Thymus (tissue), 11 donors: Measurements from ENCODE around the gene ZFAND2A. TPM values are rescaled to one million over a fixed set of nuclear protein-coding genes. Genes with fewer than 3 reads are reported as not detected.
"Not testable (repeated sequence)": the region's sequence is repeated elsewhere in the genome, so short reads cannot be mapped to it uniquely, and the experiment has no call there.

Experiments
- DNase-seq, 9 donors: peaks; one replicate each; pipeline ENCODE4 v3.0.0-alpha.2; 2013; ENCODE audit warnings: low spot score in 9 of 9, low read depth in 6 of 9, missing footprints in 1 of 9
- H3K27ac ChIP-seq, 2 donors: one replicate each; pipeline ENCODE4 v1.5.1; 2013; ENCODE audit warnings: control low read depth in 1 of 2, low read depth in 1 of 2, low read length in 1 of 2, mild to moderate bottlenecking in 1 of 2, moderate library complexity in 1 of 2
- H3K27me3 ChIP-seq, 2 donors: one replicate each; pipeline ENCODE4 v1.5.1; 2013; ENCODE audit warnings: low read length in 1 of 2; ENCODE audit not compliant: control insufficient read depth in 2 of 2, insufficient read depth in 1 of 2
- H3K36me3 ChIP-seq, 2 donors: one replicate each; pipeline ENCODE4 v1.5.1; 2013; ENCODE audit warnings: low read length in 1 of 2, mild to moderate bottlenecking in 1 of 2, moderate library complexity in 1 of 2; ENCODE audit not compliant: control insufficient read depth in 2 of 2, insufficient read depth in 2 of 2
- H3K4me1 ChIP-seq, 2 donors: one replicate each; pipeline ENCODE4 v1.5.1; 2013; ENCODE audit warnings: low read length in 2 of 2; ENCODE audit not compliant: control insufficient read depth in 2 of 2, insufficient read depth in 2 of 2
- H3K4me3 ChIP-seq, 2 donors: one replicate each; pipeline ENCODE4 v1.5.1; 2013; ENCODE audit warnings: low read length in 2 of 2, control low read depth in 1 of 2, mild to moderate bottlenecking in 1 of 2
- H3K9me3 ChIP-seq, 2 donors: one replicate each; pipeline ENCODE4 v1.5.1; 2013; ENCODE audit warnings: low read length in 1 of 2, mild to moderate bottlenecking in 1 of 2; ENCODE audit not compliant: control insufficient read depth in 2 of 2, insufficient read depth in 1 of 2
- WGBS: extraction: QIAGEN DNeasy Blood & Tissue Kit; methylation state at CpG from one replicate; pipeline ENCODE4 v1.1.7; 2013; 5-methylcytosine and 5-hydroxymethylcytosine counted together
- polyA plus RNA-seq: library from polyadenylated mRNA; stranded (reverse); fragments of 200-250 nt; gene quantifications from one replicate; pipeline ENCODE4 v1.2.3, GENCODE V29; 2013
- total RNA-seq: library from RNA; stranded (reverse); fragments of 120-200 nt; gene quantifications from one replicate; pipeline ENCODE4 v1.2.4, GENCODE V29; 2013
- donor health status: healthy.

The ZFAND2A gene
- total and polyA plus RNA-seq, 2 donors = 18.8 to 34.9 TPM

GRCh38 chr7:1116383-1117008, 43.5 kb downstream of the ZFAND2A start:
- not testable (repeated sequence) for DNase-seq, H3K4me3 ChIP-seq
- WGBS = 89% methylated on average over 29 of the region's 49 CpGs

GRCh38 chr7:1115171-1116045, 44.6 kb downstream of the ZFAND2A start:
- 93% methylated on average over 44 of the region's 44 CpGs for WGBS
- not testable (repeated sequence) for DNase-seq, H3K4me1 ChIP-seq, H3K36me3 ChIP-seq, H3K27ac ChIP-seq, H3K9me3 ChIP-seq, H3K4me3 ChIP-seq, H3K27me3 ChIP-seq

More at GRCh38 chr7:1116383-1117008, 43.5 kb downstream of the ZFAND2A start:
- not testable (repeated sequence) for H3K36me3 ChIP-seq, H3K27ac ChIP-seq, H3K27me3 ChIP-seq, H3K4me1 ChIP-seq, H3K9me3 ChIP-seq

DNA sequence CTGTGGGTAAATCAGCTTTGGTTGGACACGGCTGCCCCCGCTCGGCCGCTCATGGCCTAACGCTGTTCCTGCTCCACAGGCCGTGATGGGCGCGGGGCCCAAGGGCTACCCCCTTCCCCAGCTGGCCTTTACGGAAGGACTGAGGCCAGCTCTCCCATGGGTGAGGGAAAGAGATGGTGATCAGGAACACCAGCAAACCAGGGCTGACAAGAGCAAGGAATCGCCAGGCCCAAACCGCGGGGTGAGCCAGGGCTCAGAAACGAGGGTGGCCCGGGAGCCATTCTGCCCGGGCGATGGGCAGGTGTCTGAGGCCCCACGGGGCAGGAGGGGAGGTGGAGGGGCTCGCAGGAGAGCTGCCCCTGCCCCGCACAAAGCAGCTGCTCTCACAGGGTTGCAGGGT, 45.5 kb downstream of the ZFAND2A start:
- no peak for DNase-seq
- Histone ChIP-seq H3K4me1 (peaks cover 8% of the 10 kb centered on the region in 2 donors), H3K9me3 (no peaks in the 10 kb centered on the region), H3K36me3 (peaks cover 0 to 3% of the 10 kb centered on the region in 2 donors), H3K27me3 (no peaks in the 10 kb centered on the region), H3K27ac (no peak overlapping the region), H3K4me3 (no peak overlapping the region)
- 96% methylated on average over 19 of the region's 19 CpGs for WGBS

- Histone ChIP-seq H3K36me3 (peaks cover 0 to 3% of the 10 kb centered on the region in 2 donors), H3K4me3 (no peak overlapping the region), H3K27me3 (no peaks in the 10 kb centered on the region), H3K4me1 (peaks cover 3 to 4% of the 10 kb centered on the region in 2 donors), H3K9me3 (no peaks in the 10 kb centered on the region), H3K27ac (no peak overlapping the region)
- DNase-seq = no peak
- WGBS = 98% methylated on average over 13 of the region's 13 CpGs
Measured at GRCh38 chr7:1114088-1114487, 45.9 kb downstream of the ZFAND2A start.

GRCh38 chr7:1113548-1113885, 46.5 kb downstream of the ZFAND2A start:
- no peak for DNase-seq
- Histone ChIP-seq H3K4me3 (no peak overlapping the region), H3K36me3 (peaks cover 0 to 3% of the 10 kb centered on the region in 2 donors), H3K27me3 (no peaks in the 10 kb centered on the region), H3K4me1 (no peaks in the 10 kb centered on the region), H3K9me3 (no peaks in the 10 kb centered on the region), H3K27ac (no peak overlapping the region)
- WGBS = 97% methylated on average over 18 of the region's 18 CpGs

GRCh38 chr7:1112625-1113547, 47.1 kb downstream of the ZFAND2A start:
- no peak overlapping the region for H3K27ac ChIP-seq
- WGBS = 95% methylated on average over 43 of the region's 43 CpGs
- H3K4me3 ChIP-seq = no peak overlapping the region
- H3K36me3 ChIP-seq = peaks cover 0 to 3% of the 10 kb centered on the region in 2 donors
- H3K4me1 ChIP-seq = no peaks in the 10 kb centered on the region
- DNase-seq = no peak
- H3K9me3 ChIP-seq = no peaks in the 10 kb centered on the region
- no peaks in the 10 kb centered on the region for H3K27me3 ChIP-seq

DNA sequence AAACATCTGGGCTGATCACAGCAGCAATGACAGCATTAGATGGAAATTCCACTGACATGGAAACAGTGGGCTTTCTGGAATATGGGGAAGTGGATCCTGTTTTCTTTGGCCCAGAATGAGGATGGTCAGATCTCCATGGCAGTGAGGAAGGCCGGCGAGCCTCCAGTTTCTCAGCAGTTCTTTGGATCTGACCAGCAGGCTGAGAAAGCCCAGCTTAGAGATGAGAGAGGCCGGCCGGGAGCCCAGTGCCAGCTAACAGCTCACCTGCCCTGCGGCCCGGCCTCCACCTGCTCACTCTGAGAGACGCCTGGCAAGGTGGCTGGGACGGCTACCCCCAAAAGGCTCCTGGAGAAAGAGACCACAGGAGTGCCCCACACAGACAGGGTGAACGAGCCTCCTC, 47.9 kb downstream of the ZFAND2A start:
- H3K27ac ChIP-seq = no peak overlapping the region
- H3K4me1 ChIP-seq = peaks cover 0 to 3% of the 10 kb centered on the region in 2 donors
- peaks cover 0 to 3% of the 10 kb centered on the region in 2 donors for H3K36me3 ChIP-seq
- no peak for DNase-seq
- 97% methylated on average over 9 of the region's 9 CpGs for WGBS
- H3K27me3 ChIP-seq = no peaks in the 10 kb centered on the region
- no peak overlapping the region for H3K4me3 ChIP-seq
- H3K9me3 ChIP-seq = no peaks in the 10 kb centered on the region

- Histone ChIP-seq H3K9me3 (no peaks in the 10 kb centered on the region), H3K4me1 (peaks cover 0 to 13% of the 10 kb centered on the region in 2 donors), H3K27me3 (no peaks in the 10 kb centered on the region), H3K36me3 (peaks cover 0 to 3% of the 10 kb centered on the region in 2 donors), H3K4me3 (no peak overlapping the region), H3K27ac (no peak overlapping the region)
- no peak for DNase-seq
- 96% methylated on average over 3 of the region's 3 CpGs for WGBS
Measured at GRCh38 chr7:1111156-1111555, 48.8 kb downstream of the ZFAND2A start.
